ENCODE measurements around the gene GYG1. TPM values are rescaled to one million over a fixed set of nuclear protein-coding genes. Genes with fewer than 3 reads are reported as not detected.

GYG1 gene
- total RNA-seq, 2 donors from 2014 or later = 8.9 to 16.3 TPM

GRCh38 chr3:148968321-148968720 lies 23.0 kb upstream of the GYG1 start:
- Histone ChIP-seq H3K4me1 (no peaks in the 10 kb centered on the region), H3K4me3 (no peak overlapping the region), H3K9me3 (no peaks in the 10 kb centered on the region), H3K27me3 (no peaks in the 10 kb centered on the region), H3K36me3 (replicated peaks in 1 of 2; ENCODE audit: insufficient read depth in 1 of 2, low read depth in 2 of 2) (no peaks in the 10 kb centered on the region), H3K27ac (no peak overlapping the region)
- intact Hi-C loops (cut with DNase I) = no loop called here
- WGBS, 2 donors = 84 to 93% methylated on average over 1 of the region's 1 CpG
- no peak for TF ChIP-seq POLR2A (IDR thresholded peaks at IDR 0.05)
- TF ChIP-seq CTCF (IDR thresholded peaks at IDR 0.05) = no peak
- DNase-seq (no peak), ATAC-seq (no peak)

GRCh38 chr3:148970271-148970670 lies 21.1 kb upstream of the GYG1 start:
- Histone ChIP-seq H3K27ac (no peak overlapping the region), H3K4me3 (no peak overlapping the region), H3K9me3 (no peaks in the 10 kb centered on the region), H3K4me1 (no peaks in the 10 kb centered on the region), H3K36me3 (replicated peaks in 1 of 2; ENCODE audit: insufficient read depth in 1 of 2, low read depth in 2 of 2) (no peaks in the 10 kb centered on the region), H3K27me3 (no peaks in the 10 kb centered on the region)
- TF ChIP-seq POLR2A (IDR thresholded peaks at IDR 0.05) (no peak), CTCF (IDR thresholded peaks at IDR 0.05) (no peak)
- DNase-seq (no peak), ATAC-seq (no peak)
- intact Hi-C loops (cut with DNase I) = no loop called here
- WGBS, 2 donors = 88 to 95% methylated on average over 7 of the region's 7 CpGs

GRCh38 chr3:148971401-148972163 lies 19.8 kb upstream of the GYG1 start:
- peak; percentile 59 to 82 (median 62) for DNase-seq

DNA sequence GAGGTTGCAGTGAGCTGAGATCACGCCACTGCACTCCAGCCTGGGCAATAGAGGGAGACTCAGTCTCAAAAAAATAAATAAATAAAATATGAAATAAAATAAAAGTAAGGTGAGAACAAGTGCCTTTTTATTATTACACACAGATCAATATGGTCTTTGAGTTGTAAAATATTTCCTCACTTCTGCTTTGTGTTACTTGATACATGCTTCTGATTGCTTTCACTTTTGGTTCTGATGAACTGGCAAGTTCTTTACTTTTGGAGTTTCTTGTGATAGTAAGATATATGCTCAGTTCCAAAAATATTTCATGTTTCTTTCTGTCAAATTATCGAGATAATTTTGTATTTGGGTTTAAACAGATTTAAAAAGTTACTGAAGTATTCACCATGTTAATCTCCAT lies 16.6 kb upstream of the GYG1 start:
- WGBS, 2 donors = 80 to 86% methylated on average over 2 of the region's 2 CpGs

More at GRCh38 chr3:148971401-148972163, 19.8 kb upstream of the GYG1 start:
- no peak overlapping the region for H3K4me3 ChIP-seq
- no peaks in the 10 kb centered on the region for H3K9me3 ChIP-seq
- no peak for TF ChIP-seq POLR2A (IDR thresholded peaks at IDR 0.05)
- no peak for TF ChIP-seq CTCF (IDR thresholded peaks at IDR 0.05)
- intact Hi-C loops (cut with DNase I) = no loop called here
- no peaks in the 10 kb centered on the region for H3K27me3 ChIP-seq
- no peaks in the 10 kb centered on the region for H3K36me3 ChIP-seq (replicated peaks in 1 of 2; ENCODE audit: insufficient read depth in 1 of 2, low read depth in 2 of 2)
- ATAC-seq = peak; percentile 50
- 87 to 93% methylated on average over 1 of the region's 1 CpG for WGBS, 2 donors
- no peaks in the 10 kb centered on the region for H3K4me1 ChIP-seq
- no peak overlapping the region for H3K27ac ChIP-seq

More for the DNA sequence above, 16.6 kb upstream of the GYG1 start:
- no peak for DNase-seq
- no peaks in the 10 kb centered on the region for H3K36me3 ChIP-seq (replicated peaks in 1 of 2; ENCODE audit: insufficient read depth in 1 of 2, low read depth in 2 of 2)
- TF ChIP-seq CTCF (IDR thresholded peaks at IDR 0.05) = no peak
- no peak for TF ChIP-seq POLR2A (IDR thresholded peaks at IDR 0.05)
- no peaks in the 10 kb centered on the region for H3K9me3 ChIP-seq
- no peaks in the 10 kb centered on the region for H3K27me3 ChIP-seq
- H3K27ac ChIP-seq = no peak overlapping the region
- H3K4me1 ChIP-seq = no peaks in the 10 kb centered on the region
- intact Hi-C loops (cut with DNase I) = no loop called here
- no peak for ATAC-seq
- H3K4me3 ChIP-seq = no peak overlapping the region
